K562 (cell line): Measurements from ENCODE around the gene ARFGEF2. TPM values are rescaled to one million over a fixed set of nuclear protein-coding genes. Genes with fewer than 3 reads are reported as not detected.
A peak's percentile ranks its signal among the peaks of the same experiment; 100 is the strongest.

ENCODE experiments used
- C11orf30 ChIP-seq: fragments of 450-650 bp; IDR thresholded peaks from 2 replicates; pipeline ENCODE4 v1.6.1; 2016; ENCODE audit warnings: low read depth, mild to moderate bottlenecking
- ELF2 ChIP-seq: fragments of 250-450 bp; sonication (Bioruptor Pico); IDR thresholded peaks from 2 replicates; pipeline ENCODE4 v1.5.0; 2021; ENCODE audit warnings: mild to moderate bottlenecking
- HMGN3 ChIP-seq: IDR thresholded peaks from 2 replicates; pipeline ENCODE4 v1.6.1; 2011; ENCODE audit warnings: borderline replicate concordance, low read depth, mild to moderate bottlenecking, mixed read lengths, low read length; ENCODE audit not compliant: insufficient read length; ENCODE audit errors: extremely low read depth
- NCOA1 ChIP-seq: fragments of 450-650 bp; IDR thresholded peaks from 2 replicates; pipeline ENCODE4 v1.6.1; 2016; ENCODE audit warnings: low read depth
- NEUROD1 ChIP-seq: fragments of 150-350 bp; IDR thresholded peaks from 2 replicates; pipeline ENCODE4 v1.6.1; 2014; ENCODE audit warnings: borderline replicate concordance, low read length, low read depth; ENCODE audit not compliant: partially characterized antibody
- PRDM10 ChIP-seq: fragments of 450-650 bp; IDR thresholded peaks from 2 replicates; pipeline ENCODE4 v1.6.1; 2018; ENCODE audit not compliant: partially characterized antibody
- USF2 ChIP-seq: sonication (generic); formaldehyde crosslinking; IDR thresholded peaks from 2 replicates; pipeline ENCODE4 v1.5.0; 2020; ENCODE audit warnings: missing genetic modification reagents
- ZNF124 ChIP-seq: sonication (generic); formaldehyde crosslinking; IDR thresholded peaks from 2 replicates; pipeline ENCODE4 v1.8.1; 2022; ENCODE audit warnings: missing genetic modification reagents
- polyA plus RNA-seq, 8 experiments: library from polyadenylated mRNA; depleted of rRNA in 4 of 8; stranded (reverse) in 5 of 8; unstranded in 3 of 8; fragments of >200 nt; fragmentation: Nextera tagmentation in 2 of 8; fragmentation: Illumina TruSeq in 1 of 8; extraction: Ambion mirVana in 2 of 8; extraction: Trizol in 1 of 8; gene quantifications; 2 replicates each; pipeline versions ENCODE4 v1.2.1 to v1.2.3, GENCODE V29; 2011 to 2014; ENCODE audit warnings: inconsistent platforms in 1 of 8, missing spikeins in 1 of 8
- total RNA-seq, 7 experiments: library from RNA; depleted of rRNA in 6 of 7; stranded (reverse); fragments of >200 nt in 6 of 7; fragmentation: Illumina TruSeq in 2 of 7; extraction: Trizol in 2 of 7; gene quantifications; 2 replicates each; pipeline versions ENCODE4 v1.2.1 to v1.2.3, GENCODE V29; 2011 to 2021; ENCODE audit warnings: low replicate concordance in 1 of 7
- TF ChIP-seq, protein P1 (sequence below), 2 experiments: fragments of 450-650 bp; IDR thresholded peaks; 2 replicates each; pipeline ENCODE4 v1.6.1; 2016; ENCODE audit warnings: mild to moderate bottlenecking in 2 of 2, borderline replicate concordance in 1 of 2, low read depth in 1 of 2, moderate library complexity in 1 of 2
- TF ChIP-seq, protein P2 (sequence below): fragments of 450-650 bp; IDR thresholded peaks from 2 replicates; pipeline ENCODE4 v1.6.1; 2016; ENCODE audit warnings: missing biosample characterization, missing genetic modification characterization
- TF ChIP-seq, protein P3 (sequence below), 3 experiments: fragments of 200-800 bp in 1 of 3; sonication (Bioruptor generic) in 1 of 3; sonication (generic) in 1 of 3; formaldehyde crosslinking in 1 of 3; IDR thresholded peaks; 2 replicates each; pipeline versions ENCODE4 v1.6.1 to v1.8.0; 2016 to 2022; ENCODE audit warnings: mild to moderate bottlenecking in 2 of 3, missing compliant biosample characterization in 2 of 3, missing genetic modification characterization in 2 of 3, missing genetic modification reagents in 1 of 3

The ARFGEF2 gene
- total and polyA plus RNA-seq, 9 of the 15 experiments (the other 6 are each of a cell fraction or from before 2014, with no cell fraction given) = 4.2 to 18.8 (median 13.7) TPM

GRCh38 chr20:48920527-48921167 is 864 bp upstream of the ARFGEF2 start (continued):
- TF ChIP-seq, protein P1, sequence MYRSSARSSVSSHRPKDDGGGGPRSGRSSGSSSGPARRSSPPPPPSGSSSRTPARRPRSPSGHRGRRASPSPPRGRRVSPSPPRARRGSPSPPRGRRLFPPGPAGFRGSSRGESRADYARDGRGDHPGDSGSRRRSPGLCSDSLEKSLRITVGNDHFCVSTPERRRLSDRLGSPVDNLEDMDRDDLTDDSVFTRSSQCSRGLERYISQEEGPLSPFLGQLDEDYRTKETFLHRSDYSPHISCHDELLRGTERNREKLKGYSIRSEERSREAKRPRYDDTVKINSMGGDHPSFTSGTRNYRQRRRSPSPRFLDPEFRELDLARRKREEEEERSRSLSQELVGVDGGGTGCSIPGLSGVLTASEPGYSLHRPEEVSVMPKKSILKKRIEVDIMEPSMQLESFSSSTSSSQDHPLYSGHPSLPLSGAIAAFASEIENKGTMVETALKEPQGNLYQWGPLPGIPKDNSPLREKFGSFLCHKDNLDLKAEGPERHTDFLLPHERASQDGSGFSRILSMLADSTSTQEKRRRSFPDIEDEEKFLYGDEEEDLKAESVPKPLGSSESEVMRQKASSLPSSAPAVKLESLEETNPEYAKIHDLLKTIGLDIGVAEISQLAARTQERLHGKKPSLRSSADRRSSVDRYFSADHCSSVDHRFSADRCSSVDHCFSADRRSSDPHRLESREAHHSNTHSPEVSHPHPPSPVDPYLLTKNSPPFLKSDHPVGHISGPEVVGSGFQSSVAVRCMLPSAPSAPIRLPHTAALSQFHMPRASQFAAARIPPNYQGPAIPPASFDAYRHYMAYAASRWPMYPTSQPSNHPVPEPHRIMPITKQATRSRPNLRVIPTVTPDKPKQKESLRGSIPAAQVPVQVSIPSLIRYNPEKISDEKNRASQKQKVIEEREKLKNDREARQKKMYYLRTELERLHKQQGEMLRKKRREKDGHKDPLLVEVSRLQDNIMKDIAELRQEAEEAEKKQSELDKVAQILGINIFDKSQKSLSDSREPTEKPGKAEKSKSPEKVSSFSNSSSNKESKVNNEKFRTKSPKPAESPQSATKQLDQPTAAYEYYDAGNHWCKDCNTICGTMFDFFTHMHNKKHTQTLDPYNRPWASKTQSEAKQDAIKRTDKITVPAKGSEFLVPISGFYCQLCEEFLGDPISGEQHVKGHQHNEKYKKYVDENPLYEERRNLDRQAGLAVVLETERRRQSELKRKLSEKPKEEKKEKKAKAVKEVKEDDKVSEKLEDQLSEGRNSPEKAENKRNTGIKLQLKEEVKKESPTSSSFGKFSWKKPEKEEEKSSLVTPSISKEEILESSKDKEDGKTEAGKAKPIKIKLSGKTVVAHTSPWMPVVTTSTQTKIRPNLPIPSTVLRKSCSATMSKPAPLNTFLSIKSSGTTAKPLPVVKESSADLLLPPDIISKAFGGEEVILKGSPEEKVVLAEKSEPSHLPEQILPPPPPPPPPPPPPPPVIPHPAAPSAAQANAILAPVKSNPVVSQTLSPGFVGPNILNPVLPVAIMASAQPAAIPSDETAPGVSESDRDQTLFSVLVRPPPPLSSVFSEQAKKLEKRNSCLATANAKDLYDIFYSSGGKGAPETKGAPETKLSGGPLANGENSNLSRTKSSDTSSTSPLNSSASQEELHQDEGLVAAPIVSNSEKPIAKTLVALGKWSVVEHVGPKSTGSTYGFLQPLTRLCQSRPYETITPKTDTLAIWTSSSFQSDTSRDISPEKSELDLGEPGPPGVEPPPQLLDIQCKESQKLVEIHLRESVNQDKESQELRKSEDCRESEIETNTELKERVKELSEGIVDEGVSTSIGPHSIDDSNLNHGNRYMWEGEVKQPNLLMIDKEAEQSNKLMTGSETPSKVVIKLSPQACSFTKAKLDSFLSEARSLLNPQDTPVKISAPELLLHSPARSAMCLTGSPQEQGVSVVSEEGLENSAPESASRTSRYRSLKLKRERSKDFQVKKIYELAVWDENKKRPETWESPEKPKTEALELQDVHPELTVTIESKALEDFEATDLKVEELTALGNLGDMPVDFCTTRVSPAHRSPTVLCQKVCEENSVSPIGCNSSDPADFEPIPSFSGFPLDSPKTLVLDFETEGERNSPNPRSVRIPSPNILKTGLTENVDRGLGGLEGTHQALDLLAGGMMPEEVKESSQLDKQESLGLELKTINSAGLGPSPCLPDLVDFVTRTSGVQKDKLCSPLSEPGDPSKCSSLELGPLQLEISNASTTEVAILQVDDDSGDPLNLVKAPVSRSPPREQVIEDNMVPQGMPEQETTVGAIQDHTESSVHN (IDR thresholded peaks at IDR 0.05; ENCODE audit: borderline replicate concordance in 1 of 2, low read depth in 1 of 2) = no peak
- TF ChIP-seq NCOA1 = no peak
- TF ChIP-seq C11orf30 = 0 out of 2 replicates have a peak, but pooled peaks have one; percentile 25
- no peak for TF ChIP-seq PRDM10
- no peak for TF ChIP-seq USF2 (CRISPR knock-in tag)
- no peak for TF ChIP-seq ZNF124 (CRISPR knock-in tag)
- TF ChIP-seq, protein P2, sequence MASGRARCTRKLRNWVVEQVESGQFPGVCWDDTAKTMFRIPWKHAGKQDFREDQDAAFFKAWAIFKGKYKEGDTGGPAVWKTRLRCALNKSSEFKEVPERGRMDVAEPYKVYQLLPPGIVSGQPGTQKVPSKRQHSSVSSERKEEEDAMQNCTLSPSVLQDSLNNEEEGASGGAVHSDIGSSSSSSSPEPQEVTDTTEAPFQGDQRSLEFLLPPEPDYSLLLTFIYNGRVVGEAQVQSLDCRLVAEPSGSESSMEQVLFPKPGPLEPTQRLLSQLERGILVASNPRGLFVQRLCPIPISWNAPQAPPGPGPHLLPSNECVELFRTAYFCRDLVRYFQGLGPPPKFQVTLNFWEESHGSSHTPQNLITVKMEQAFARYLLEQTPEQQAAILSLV (tag) = no peak
- no peak for TF ChIP-seq HMGN3
- TF ChIP-seq, protein P3, sequence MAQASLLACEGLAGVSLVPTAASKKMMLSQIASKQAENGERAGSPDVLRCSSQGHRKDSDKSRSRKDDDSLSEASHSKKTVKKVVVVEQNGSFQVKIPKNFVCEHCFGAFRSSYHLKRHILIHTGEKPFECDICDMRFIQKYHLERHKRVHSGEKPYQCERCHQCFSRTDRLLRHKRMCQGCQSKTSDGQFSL (CRISPR knock-in tag; IDR thresholded peaks at IDR 0.05) = no peak
- TF ChIP-seq, protein P3 (tag; IDR thresholded peaks at IDR 0.05) = no peak
- no peak for TF ChIP-seq ELF2 (CRISPR knock-in tag)
- TF ChIP-seq NEUROD1 = no peak
